ENCODE data around the gene AUTS2. TPM values are rescaled to one million over a fixed set of nuclear protein-coding genes. Genes with fewer than 3 reads are reported as not detected.

Gene AUTS2
- total and polyA plus RNA-seq, 2 experiments from 2014 or later = 3.0 to 4.4 TPM

DNA sequence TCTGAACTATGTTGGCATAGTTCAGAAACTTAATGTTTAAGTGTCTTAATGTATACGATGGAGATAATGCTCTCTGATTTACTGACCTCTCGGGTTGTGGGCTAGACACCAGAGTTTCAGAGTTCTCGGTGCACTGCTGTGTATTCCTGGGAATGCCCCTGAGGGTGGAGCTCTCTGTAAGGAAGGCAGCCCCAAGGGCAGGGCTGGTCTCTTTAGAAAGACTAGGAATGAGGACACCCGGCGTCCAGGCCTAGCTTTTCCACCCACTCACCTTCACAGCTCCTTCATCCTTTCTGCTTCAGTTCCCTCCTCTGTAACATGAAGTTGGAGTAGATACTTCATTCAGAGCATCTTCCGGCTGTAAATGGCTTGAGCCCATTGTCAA, 997.1 kb downstream of the AUTS2 start:
- Histone ChIP-seq H3K36me3 (ENCODE audit: low read depth) (no peaks in the 10 kb centered on the region), H2AFZ (no peak overlapping the region), H3K4me2 (ENCODE audit: unreplicated experiment) (no peak overlapping the region), H3K27me3 (replicated peaks; ENCODE audit: insufficient read depth) (peaks cover 16% of the 10 kb centered on the region; the same call in 1 of the 2 replicates), H3K9ac (no peak overlapping the region), H3K79me2 (ENCODE audit: insufficient read depth) (no peaks in the 10 kb centered on the region), H3K4me3 (no peak overlapping the region), H3K9me2 (ENCODE audit: insufficient read depth) (no peaks in the 10 kb centered on the region), H4K20me1 (ENCODE audit: insufficient read depth) (no peaks in the 10 kb centered on the region), H3F3A (ENCODE audit: insufficient read depth) (no peaks in the 10 kb centered on the region), H3K4me1 (ENCODE audit: insufficient read depth) (no peaks in the 10 kb centered on the region), H3K9me3 (ENCODE audit: low read depth) (no peaks in the 10 kb centered on the region), H3K27ac (no peak overlapping the region)
- no peak for DNase-seq
- WGBS, 2 experiments (ENCODE audit: low coverage in 1 of 2, low lambda C conversion rate in 2 of 2, missing lambda C conversion rate in 2 of 2) = 72 to 75% methylated on average over 6 of the region's 6 CpGs
- TF ChIP-seq EZH2phosphoT487 (IDR thresholded peaks at IDR 0.05; ENCODE audit: insufficient read depth, low read depth) (no peak), EZH2 (IDR thresholded peaks at IDR 0.05; ENCODE audit: insufficient read depth, poor library complexity, severe bottlenecking) (no peak)
- in situ Hi-C loops (cut with MboI) = no loop called here

DNA sequence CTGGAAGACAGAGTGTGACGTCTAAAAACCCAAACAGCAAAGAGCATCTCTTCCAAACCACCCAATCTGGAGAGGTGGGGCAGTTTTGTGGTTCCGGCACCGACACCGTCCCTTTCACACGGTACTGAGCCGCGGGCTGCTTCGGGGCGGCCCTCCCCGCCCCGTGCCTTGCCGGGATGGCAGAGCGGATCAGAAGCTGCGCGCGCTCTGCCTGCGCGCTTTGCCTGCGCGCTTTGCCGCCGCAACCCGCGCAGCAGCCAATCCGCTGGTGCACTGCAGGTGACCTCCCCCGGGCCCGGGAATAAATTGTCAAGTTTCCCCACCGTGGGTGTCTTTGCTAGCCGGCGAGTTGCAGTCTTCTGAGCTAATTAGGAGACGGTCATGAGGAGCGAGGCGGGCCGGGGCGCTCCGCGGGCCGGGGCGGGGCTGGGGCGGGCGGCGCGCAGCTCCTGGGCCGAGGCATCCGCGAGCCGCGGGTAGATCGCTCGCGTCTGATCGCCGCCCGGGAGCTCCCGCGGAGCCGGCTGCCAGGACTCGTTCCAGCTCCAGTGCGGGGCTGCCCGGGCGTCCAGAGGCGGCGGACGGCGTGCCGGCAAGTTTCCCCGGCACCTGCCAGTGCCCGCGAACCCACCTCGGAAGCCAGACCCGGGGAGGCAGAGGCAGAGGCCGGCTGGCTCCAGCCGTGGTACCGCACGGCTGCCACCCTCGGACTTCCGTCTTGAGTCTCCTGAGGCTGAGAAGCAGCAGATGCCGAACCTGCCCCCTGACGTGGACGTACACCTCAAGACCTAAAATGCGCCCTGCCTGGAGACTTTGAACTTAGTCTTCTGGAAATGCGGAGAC, 997.7 kb downstream of the AUTS2 start:
- Histone ChIP-seq H3F3A (ENCODE audit: insufficient read depth) (no peaks in the 10 kb centered on the region), H3K27me3 (replicated peaks; ENCODE audit: insufficient read depth) (peaks cover 16% of the 10 kb centered on the region; the same call in 1 of the 2 replicates), H2AFZ (0 out of 2 replicates have a peak overlapping the region, but pooled peaks have one; percentile 5), H3K9me2 (ENCODE audit: insufficient read depth) (no peaks in the 10 kb centered on the region), H4K20me1 (ENCODE audit: insufficient read depth) (no peaks in the 10 kb centered on the region), H3K36me3 (ENCODE audit: low read depth) (no peaks in the 10 kb centered on the region), H3K4me3 (peak overlapping the region; percentile 57), H3K27ac (no peak overlapping the region), H3K9ac (no peak overlapping the region), H3K4me1 (ENCODE audit: insufficient read depth) (no peaks in the 10 kb centered on the region), H3K79me2 (ENCODE audit: insufficient read depth) (no peaks in the 10 kb centered on the region), H3K4me2 (ENCODE audit: unreplicated experiment) (peak overlapping the region; percentile 39), H3K9me3 (ENCODE audit: low read depth) (no peaks in the 10 kb centered on the region)
- in situ Hi-C loops (cut with MboI) = no loop called here
- TF ChIP-seq EZH2 (IDR thresholded peaks at IDR 0.05; ENCODE audit: insufficient read depth, poor library complexity, severe bottlenecking) (no peak), EZH2phosphoT487 (IDR thresholded peaks at IDR 0.05; ENCODE audit: insufficient read depth, low read depth) (no peak)
- 20 to 30% methylated on average over 50 to 82 of the region's 82 CpGs for WGBS, 2 experiments (ENCODE audit: low coverage in 1 of 2, low lambda C conversion rate in 2 of 2, missing lambda C conversion rate in 2 of 2)
- DNase-seq = peak; percentile 31

DNA sequence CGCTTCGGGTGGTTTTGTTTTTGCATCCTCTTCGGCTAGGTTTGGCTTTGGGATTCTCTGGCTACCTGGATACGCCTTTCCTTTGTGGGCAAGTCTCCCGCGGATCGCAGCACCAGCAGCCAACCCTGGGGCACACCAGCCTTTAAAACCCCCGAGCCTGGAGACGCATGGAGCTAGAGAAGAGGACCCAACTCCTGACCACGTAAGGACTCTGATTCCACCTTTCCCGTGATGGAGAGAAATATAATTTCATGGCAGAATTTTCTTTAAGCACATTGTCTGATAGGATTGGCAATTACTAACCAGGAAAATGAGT, 998.3 kb downstream of the AUTS2 start:
- Histone ChIP-seq H3K36me3 (ENCODE audit: low read depth) (no peaks in the 10 kb centered on the region), H3K27me3 (replicated peaks; ENCODE audit: insufficient read depth) (peaks cover 16% of the 10 kb centered on the region; the same call in 1 of the 2 replicates), H3K4me1 (ENCODE audit: insufficient read depth) (no peaks in the 10 kb centered on the region), H2AFZ (no peak overlapping the region), H3K27ac (no peak overlapping the region), H3K4me2 (ENCODE audit: unreplicated experiment) (no peak overlapping the region), H3K4me3 (no peak overlapping the region), H3K9me3 (ENCODE audit: low read depth) (no peaks in the 10 kb centered on the region), H3K79me2 (ENCODE audit: insufficient read depth) (no peaks in the 10 kb centered on the region), H4K20me1 (ENCODE audit: insufficient read depth) (no peaks in the 10 kb centered on the region), H3K9ac (no peak overlapping the region), H3K9me2 (ENCODE audit: insufficient read depth) (no peaks in the 10 kb centered on the region), H3F3A (ENCODE audit: insufficient read depth) (no peaks in the 10 kb centered on the region)
- no peak for TF ChIP-seq EZH2phosphoT487 (IDR thresholded peaks at IDR 0.05; ENCODE audit: insufficient read depth, low read depth)
- TF ChIP-seq EZH2 (IDR thresholded peaks at IDR 0.05; ENCODE audit: insufficient read depth, poor library complexity, severe bottlenecking) = no peak
- whole genome bisulfite sequencing, 2 experiments (ENCODE audit: low coverage in 1 of 2, low lambda C conversion rate in 2 of 2, missing lambda C conversion rate in 2 of 2) = 92 to 96% methylated on average over 10 to 11 of the region's 11 CpGs
- no peak for DNase-seq
- in situ Hi-C loops (cut with MboI) = no loop called here

DNA sequence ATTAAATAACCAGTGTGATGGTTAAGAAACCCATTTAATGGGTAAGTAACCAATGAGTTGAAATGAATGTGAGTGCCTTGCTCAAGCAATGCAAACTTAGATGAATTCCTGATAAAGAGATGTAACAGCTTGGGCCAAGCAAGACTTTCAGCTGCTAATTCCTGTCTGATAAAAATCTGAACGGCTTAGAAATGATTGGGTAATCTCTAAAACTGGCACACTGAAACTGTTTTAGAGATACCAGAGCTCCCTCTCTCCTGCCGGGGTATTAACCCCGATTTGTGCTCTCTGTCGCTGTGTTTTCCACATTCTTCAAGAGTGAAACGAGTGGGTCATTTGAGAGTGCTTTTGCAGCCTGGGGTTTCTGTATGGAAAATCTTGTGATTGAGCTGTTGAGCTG, 998.8 kb downstream of the AUTS2 start:
- DNase-seq = no peak
- Histone ChIP-seq H3K27me3 (replicated peaks; ENCODE audit: insufficient read depth) (peaks cover 16% of the 10 kb centered on the region; the same call in 1 of the 2 replicates), H3K9me2 (ENCODE audit: insufficient read depth) (no peaks in the 10 kb centered on the region), H3K9me3 (ENCODE audit: low read depth) (no peaks in the 10 kb centered on the region), H3F3A (ENCODE audit: insufficient read depth) (no peaks in the 10 kb centered on the region), H3K4me1 (ENCODE audit: insufficient read depth) (no peaks in the 10 kb centered on the region), H3K4me2 (ENCODE audit: unreplicated experiment) (no peak overlapping the region), H3K27ac (no peak overlapping the region), H4K20me1 (ENCODE audit: insufficient read depth) (no peaks in the 10 kb centered on the region), H3K9ac (no peak overlapping the region), H2AFZ (no peak overlapping the region), H3K36me3 (ENCODE audit: low read depth) (no peaks in the 10 kb centered on the region), H3K4me3 (no peak overlapping the region), H3K79me2 (ENCODE audit: insufficient read depth) (no peaks in the 10 kb centered on the region)
- TF ChIP-seq EZH2phosphoT487 (IDR thresholded peaks at IDR 0.05; ENCODE audit: insufficient read depth, low read depth) (no peak), EZH2 (IDR thresholded peaks at IDR 0.05; ENCODE audit: insufficient read depth, poor library complexity, severe bottlenecking) (no peak)
- WGBS, 2 experiments (ENCODE audit: low coverage in 1 of 2, low lambda C conversion rate in 2 of 2, missing lambda C conversion rate in 2 of 2) = 78 to 85% methylated on average over 5 of the region's 5 CpGs
- in situ Hi-C loops (cut with MboI) = no loop called here

Data from GM23248 (cell line).